IMR-90 (cell line): ENCODE results near the gene GLG1.

Experiments
- CTCF ChIP-seq: conservative IDR thresholded peaks from 2 replicates; pipeline ENCODE4 v1.5.1; 2012; ENCODE audit warnings: mild to moderate bottlenecking, low read depth, low read length, improper control_type of control experiment
- MAFK ChIP-seq: IDR thresholded peaks from 2 replicates; pipeline ENCODE4 v1.6.1; 2012; ENCODE audit warnings: low read depth, low read length, improper control_type of control experiment
- MXI1 ChIP-seq: IDR thresholded peaks from 2 replicates; pipeline ENCODE4 v1.6.1; 2012; ENCODE audit warnings: low read depth, mild to moderate bottlenecking, low read length, moderate library complexity, borderline replicate concordance
- POLR2A ChIP-seq: IDR thresholded peaks from 2 replicates; pipeline ENCODE4 v1.6.1; 2012; ENCODE audit warnings: mild to moderate bottlenecking, low read depth, low read length
- RCOR1 ChIP-seq: IDR thresholded peaks from 2 replicates; pipeline ENCODE4 v1.6.1; 2012; ENCODE audit warnings: mild to moderate bottlenecking, low read length, improper control_type of control experiment; ENCODE audit not compliant: insufficient replicate concordance

- no peak for TF ChIP-seq CTCF
- TF ChIP-seq MXI1 = no peak
- TF ChIP-seq POLR2A = no peak
- TF ChIP-seq RCOR1 = no peak
- no peak for TF ChIP-seq MAFK
Measured at GRCh38 chr16:74456290-74456625, 150.7 kb downstream of the GLG1 start.
